Activated CD8-positive, alpha-beta memory T cell treated with anti-CD3 and anti-CD28 coated beads, Interleukin-2, amount 50 U/mL, for 24 hours (primary cell): ENCODE measurements around the gene ABCC4.

ENCODE experiments used
- DNase-seq: peaks from one replicate; pipeline ENCODE4 v3.0.0-alpha.2; 2020; ENCODE audit errors: extremely low read depth

ABCC4 gene

DNA sequence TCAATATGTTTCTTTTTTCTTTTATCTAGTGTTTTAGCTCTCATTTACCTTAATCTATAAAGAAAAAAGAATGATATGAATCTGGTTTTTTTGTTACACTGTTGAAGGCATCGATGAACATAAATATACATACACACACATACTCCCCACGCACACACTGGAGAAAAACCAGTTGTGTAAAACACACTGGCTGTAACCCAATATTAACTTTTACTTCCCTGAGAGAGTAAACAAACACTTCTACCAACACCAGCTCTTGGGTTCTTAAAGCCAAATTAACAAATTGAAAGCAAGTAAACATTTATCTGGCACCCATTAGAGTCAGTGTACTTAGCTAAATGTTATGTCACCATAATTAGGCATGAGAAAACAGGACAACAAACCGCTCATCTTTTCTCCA lies 145.7 kb downstream of the ABCC4 start:
- no peak for DNase-seq

DNA sequence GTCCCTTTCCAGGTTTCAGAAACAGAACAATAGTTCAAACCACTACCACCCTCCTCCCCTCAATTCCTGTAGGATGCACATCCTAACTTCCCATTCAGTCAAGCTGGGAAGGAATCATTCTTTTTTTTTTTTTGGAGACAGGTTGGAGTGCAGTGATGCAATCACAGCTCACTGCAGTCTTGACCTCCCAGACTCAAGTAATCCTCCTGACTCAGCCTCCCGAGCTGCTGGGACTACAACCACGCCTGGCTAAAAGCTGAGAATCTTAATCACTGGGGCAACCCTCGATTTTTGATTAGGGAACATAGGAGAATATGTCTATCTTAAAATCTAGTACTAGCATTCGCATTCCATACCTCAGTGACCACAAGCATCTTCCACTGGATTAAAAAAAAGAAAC lies 146.2 kb downstream of the ABCC4 start:
- no peak for DNase-seq

DNA sequence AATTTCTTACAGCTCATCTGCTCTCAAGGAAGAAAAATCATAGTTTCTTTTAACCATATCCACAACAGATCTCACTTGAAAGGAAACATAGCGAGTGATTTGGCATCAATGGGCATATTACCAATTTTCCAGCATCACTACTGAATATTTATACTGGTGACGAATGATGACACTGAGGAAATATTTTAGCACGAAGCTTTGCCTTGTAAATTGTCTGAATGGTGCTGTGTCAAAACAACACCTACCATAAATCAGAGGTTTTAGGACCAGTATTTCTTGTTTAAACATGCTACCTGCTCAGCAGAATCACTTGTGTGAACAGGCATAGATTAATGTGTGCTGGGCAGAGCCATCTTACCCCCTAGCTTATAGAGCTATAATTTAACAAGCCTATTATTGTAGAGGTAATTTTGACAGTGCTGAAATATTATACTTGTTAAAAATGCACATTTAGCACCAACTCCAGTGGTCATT lies 146.8 kb downstream of the ABCC4 start:
- DNase-seq: no peak

DNA sequence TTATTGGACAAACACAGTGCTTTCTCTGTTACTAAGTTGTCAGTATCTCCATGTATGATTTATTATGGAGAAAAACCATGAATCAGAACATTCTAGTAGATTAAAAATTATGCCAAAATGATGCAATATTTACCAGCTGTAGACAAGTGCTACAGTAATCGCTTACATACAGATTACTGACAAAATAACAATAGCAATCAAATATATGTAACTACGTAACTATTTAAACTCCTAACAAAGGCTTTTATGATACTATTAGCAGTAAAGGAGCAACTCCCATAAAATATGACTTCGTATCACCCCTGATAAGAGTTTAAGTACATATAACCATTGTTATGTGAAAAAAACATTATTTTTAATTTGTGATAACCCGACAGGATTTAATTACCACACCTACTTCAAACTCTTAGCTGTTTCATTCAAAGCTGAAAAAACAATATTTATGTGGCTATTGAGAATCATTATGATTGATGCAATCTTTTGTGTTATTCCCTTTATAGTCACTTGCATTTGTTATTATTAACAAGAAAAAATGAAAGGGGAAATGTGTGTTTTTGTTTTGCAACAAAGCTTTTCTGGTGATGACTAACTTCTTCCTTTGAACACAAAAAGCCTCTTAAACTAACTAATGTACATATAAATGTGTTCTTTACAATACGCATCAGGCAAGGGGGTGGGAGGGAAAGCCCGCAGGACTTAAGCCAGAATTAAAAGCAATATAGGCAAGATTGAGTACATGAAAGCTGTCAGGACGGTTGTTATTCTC lies 147.4 kb downstream of the ABCC4 start:
- no peak for DNase-seq

DNA sequence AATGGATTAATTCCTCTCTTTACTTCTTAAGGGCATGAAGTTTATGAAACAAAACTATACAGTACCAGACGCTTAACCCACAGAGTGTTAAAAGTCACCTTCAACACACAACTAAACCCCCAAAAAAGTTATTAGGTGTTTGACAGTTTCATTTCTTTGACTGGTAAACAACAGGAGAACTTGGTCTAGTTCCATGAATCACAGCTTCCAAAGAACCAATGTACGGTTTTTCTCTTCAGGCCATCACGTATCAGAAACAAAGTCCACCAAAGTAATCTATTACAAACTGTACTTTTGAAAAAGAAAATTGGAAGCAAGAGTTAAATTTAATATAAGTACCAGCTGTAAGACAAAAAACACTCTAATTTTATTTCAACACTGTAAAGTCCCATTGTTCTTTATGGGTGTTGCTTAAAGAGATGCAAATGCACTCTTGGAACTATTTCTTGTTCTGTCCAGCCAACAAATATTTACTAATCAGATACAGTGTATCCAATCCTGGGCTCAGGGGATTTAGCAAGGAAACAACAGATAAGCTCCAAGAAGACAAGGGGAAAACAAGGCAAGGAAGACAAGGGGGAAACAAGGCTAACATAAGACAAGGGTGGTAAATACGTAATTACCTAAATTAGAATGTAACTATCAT lies 149.2 kb downstream of the ABCC4 start:
- DNase-seq: no peak

DNA sequence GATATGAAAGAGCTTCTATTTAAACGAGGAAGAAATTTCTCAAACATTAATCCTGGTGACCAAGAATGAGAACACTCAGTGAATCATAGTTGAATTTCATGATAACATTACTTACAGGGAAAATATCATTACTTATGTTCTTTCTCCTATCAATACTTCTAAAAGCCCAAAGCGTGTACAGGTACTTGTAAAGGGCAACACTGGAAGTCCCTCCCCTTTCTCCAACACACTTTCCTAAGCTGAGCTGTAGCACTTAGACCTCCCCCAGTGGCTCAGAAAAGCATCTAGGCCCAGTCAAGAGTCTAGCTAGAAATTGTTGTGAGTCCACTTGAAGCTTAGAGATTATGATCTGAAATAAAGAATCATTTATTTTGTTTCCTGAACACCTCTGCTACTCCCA lies 150.7 kb downstream of the ABCC4 start:
- DNase-seq: no peak

DNA sequence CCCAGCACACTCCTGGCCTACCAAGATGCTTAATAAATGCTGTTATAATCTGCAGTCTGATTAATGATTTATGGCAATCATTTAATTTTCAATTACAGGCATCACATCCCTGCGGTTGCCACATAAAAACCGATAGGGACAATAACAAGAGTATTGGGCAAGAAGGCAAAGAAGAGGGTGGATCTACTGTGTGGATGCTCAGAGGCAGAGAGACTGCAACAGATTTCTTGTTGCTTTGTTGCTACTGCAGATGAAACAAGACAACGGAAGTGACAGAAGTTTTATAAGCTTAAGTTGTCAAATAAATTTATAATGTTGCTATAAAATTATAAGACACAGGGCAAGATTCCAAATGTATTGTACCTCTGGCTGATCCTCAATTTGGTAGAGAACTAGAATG lies 154.8 kb downstream of the ABCC4 start:
- no peak for DNase-seq

DNA sequence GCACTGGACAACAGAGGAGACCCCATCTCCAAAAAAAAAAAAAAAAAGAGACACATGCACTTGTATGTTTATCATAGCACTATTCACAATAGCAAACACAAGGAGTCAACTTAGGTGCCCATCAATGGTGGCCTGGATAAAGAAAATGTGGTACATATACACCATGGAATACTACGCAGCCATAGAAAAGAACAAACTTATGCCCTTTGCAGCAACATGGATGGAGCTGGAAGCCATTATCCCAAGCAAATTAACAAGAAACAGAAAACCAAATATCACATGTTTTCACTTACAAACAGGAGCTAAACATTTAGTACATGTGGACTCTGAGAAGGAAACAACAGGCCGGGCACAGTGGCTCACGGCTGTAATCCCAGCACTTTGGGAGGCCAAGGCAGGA lies 155.7 kb downstream of the ABCC4 start:
- no peak for DNase-seq

DNA sequence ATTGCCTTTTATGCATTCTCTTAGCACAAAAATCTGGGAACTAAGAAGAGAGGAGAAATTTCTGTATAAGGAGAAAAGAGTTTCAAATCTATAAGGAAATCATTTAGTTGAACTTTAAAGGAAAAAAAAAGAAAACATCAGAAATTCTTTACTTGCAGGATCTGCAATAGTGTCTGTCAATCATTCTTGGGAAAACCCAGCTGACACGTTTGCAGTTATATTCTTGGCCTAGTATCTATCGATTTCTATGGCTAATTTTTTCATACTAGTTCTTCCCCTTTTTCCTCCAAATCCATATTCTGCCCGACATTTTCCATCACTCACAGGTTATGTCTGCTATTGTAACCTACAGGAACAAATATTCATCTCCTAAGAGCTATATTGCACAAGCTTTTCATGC lies 160.7 kb downstream of the ABCC4 start:
- DNase-seq: no peak

DNA sequence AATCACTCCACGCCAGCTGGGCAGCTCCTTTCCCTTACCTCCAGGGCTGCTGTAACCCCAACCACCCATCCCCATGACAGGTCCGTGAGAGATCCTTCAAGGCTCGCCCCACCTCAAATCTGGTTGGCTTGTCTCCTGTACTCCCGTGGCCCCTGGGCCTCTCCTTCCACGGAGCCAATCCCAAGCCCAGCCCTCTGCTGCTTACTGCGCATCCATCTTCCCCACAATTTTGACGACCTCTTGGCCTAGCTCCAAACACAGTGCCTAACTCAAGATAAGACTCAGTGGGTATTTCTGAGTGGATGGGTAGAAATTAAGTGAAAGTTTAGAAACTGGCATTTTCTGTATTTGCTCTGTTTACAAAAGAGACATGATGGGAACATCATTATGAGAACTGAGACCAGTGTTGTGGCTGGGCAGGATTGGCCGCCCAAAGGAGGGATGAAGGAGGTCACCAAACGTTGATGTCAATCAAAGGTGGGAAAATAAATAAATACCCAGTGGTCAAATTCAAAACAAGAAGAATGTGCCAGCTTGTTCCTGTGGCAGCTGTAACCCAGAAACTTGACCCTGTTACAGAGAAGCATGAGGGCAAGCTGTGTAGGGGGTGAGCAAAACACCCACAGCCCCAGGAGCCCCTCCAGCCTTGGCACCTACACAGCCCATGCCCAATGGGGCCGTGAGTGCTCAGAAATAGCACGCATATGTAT lies 162.2 kb downstream of the ABCC4 start:
- DNase-seq: no peak

DNA sequence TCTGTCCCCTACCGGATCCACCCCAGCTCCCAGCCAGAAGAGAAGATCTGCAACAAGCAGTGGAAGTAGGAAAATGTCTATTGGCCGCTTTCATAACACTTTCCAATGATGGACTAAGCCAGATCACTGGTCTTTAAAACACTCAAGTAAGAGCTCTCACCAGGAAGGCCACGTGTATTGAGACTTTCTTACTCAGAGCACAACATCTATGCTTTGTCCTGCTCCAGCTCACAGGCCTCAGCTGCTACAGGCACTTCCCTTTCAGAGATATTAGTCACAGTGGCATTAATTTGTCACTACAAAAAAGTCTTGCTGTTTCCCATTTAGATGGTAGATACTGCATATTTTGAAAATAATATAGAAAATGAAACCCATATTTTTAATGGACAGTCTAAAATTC lies 164.2 kb downstream of the ABCC4 start:
- no peak for DNase-seq

DNA sequence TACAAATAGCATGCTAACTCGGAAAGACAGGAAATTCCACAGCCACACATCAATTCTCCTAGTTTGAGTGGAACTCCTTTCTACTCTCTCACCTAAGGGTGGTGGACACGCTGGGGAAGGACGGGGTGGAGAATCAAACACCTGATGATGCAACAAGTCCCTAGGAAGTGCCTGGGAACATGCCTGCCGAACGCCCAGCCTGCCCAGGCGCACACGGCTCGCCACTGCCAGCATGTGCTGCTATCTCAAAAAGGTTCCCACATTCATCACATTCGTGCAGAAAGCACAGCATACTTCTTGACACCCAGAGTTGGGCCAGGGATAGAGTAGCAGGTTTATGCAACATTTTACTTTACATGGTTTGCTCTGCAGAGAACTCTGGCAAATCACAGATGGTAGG lies 164.6 kb downstream of the ABCC4 start:
- no peak for DNase-seq

DNA sequence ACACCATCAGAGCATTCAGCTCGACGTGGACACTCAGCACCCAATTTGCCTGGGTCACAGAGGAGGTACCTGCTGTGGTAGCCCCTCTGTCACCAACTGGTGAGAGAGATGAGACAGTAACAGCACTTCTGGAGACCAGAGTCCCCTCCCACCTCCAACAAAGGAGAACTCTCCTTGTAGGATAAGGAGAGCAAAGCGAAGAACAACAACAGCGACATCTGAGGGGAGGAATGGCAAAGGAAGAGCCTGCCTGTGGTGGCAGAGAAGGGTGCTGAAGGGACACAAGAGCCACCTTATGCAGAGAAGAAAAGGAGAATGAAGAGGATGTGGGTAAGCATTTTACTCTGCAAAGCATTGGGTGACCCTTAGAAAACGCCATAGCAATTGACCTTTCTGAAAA lies 167.8 kb downstream of the ABCC4 start:
- no peak for DNase-seq

DNA sequence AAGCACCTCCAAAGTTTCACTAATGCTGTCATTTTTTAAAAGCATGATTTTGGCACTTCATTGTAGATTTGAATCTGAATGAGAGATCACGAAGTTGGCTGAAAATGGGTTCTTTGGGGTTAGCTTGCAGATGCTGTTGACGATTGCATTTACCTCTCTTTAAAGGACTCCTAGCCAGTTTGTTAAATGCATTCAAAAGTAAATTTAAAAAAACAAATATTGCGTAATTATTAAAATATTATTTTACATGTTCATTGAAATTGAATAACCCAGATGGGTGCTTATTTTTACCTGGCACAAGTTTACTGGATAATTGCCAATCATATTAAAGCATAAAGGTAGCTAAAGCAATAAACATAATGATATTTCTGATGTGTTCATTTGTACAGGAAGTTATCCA lies 172.2 kb downstream of the ABCC4 start:
- no peak for DNase-seq

DNA sequence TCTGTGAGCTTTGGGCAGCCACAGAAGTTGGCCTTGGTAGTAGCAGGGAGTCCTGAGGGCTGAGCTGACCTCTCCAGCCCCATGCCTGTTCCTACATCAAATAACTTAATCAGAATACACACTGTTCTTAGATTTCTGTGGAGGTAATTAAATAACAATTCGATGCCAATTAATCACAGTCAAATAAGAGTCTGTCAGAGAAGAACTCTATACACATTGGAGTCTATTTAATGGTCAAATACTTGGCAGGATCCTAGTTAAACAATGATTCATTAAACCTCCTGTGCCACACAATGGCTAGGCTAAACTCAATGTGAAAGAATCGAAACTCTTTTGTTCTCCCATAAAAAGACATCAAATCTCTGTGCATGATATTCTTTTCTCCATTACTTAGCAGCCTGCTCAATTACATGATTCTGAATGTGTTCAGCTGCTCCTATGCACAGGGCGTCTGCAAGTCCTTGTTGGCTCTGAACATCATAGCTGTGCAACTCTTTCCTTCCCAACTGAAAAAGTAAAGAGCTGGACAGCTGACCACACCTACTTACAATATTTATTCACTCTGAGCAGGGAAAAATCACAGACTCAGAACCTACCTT lies 173.1 kb downstream of the ABCC4 start:
- DNase-seq: no peak

DNA sequence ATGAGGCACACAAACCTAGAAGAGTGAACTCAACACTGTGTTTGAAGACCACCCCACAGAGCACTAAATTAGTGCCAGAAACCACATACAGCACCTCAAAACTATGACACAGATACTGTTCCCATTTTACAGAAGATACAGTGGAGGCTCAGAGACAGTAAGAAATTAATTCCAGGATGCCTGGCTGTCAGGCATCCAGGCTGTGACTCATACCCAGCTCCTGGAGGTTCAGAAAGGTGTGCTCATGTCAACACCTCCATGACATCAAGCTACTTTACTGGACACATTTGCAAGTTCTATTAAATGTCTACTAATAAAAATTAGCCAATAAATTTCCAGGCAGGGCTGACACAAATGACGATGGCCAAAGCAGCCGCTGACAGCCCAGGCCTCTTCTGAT lies 176.3 kb downstream of the ABCC4 start:
- DNase-seq: no peak

DNA sequence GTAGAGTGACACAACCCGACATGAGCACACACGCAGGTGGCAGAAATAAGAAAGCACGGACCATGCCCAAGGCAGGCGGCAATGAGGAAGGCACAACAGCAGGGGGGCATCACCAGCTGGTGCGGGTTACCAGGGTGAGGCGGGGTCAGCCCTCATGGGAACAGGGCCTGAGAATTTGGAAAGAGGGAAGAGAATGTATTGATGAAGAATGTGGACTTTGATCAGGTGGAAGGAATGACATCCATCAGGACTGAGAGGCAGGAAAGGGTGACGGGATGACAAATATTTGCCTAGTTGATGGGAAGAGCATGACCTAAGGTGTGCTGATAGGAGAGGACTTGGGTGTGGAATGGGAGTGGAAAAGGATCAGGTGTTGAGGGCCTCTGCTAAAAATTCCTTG lies 177.5 kb downstream of the ABCC4 start:
- DNase-seq: no peak

DNA sequence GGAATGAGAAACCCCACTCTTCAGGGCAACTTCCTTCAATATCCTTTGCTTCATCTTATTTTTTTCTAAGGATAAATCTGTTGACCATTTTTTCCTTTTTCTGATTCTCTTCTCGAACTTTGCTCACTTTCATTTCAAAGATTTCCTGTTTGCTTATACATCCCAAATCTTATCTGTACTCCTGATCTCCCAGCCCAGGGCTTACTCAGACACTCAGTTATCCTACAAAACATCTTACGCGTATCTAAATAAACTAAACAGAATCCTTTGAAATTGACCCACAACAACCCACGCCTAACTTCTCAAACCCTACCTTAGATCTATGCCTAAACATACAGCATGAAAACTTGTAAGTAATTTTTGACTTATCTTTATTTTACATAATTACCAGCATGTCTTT lies 179.2 kb downstream of the ABCC4 start:
- no peak for DNase-seq

DNA sequence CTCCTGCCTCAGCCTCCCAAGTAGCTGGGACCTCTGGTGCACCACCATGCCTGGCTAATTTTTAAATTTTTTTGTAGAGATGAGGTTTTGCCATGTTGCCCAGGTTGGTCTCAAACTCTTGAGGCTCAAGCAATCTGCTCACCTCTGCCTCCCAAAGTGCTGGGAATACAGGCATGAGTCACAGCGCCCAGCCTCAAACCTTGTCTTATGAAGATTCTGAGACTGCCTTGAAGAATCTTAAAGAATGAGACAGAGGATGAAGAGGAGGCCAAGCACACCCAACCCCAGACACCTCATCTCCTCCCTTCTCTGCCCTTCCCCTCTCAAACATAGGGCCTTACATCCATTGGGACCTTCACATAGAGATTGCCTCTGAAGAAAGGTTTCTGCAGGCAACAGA lies 179.7 kb downstream of the ABCC4 start:
- DNase-seq: no peak

DNA sequence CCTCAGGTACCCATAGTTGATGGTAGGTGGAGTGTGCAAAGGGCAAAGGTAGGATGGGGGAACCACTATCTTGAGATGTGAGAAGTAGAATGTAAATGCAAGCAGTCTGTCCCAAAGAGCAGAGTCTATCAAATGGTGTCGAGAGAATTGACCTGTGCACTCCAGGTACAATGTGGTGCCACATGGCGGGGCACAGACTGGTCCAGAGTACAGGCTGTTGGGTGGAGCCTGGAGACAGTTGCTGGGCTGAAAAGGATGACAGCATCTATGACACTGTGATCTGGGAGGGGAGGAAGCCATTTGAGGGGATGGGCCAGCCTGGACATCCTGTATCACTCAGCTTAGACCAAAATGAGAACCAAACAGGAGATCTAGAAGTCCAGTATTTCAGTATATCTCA lies 180.6 kb downstream of the ABCC4 start:
- no peak for DNase-seq

DNA sequence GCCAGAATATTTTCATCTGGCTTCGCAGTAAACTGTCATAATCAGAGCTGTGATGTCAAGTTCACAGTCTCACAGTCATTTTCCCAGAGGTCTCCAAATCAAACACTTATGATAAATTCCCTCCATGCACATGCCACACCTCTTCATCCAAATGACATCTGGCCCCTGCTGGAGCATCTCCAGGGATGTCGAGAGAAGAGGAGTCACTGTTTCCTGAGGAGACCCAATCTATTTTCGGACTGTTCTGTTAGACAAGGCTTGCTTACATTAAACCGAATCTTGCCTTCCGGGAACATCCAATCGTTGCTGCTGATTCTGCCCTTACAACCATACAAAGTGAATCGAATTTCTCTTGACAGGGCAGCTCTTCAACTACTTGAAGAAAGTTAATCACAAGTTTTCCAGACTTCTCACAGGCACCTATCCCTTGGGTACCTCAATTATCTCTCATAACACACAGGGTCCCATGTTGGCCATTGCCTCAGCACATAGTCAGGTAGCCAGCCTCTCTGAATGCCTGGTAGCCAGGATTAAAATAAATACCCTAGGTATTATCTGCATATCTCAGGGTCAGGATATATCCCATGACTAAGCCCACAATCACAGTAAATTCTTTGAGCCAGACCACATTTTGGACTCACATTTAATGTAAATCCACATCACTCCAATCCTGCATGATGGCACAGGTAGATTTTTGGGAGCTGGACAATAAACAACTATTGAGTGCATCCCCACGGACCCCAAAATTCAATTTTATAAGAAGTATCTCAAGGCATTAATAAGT lies 182.5 kb downstream of the ABCC4 start:
- no peak for DNase-seq

DNA sequence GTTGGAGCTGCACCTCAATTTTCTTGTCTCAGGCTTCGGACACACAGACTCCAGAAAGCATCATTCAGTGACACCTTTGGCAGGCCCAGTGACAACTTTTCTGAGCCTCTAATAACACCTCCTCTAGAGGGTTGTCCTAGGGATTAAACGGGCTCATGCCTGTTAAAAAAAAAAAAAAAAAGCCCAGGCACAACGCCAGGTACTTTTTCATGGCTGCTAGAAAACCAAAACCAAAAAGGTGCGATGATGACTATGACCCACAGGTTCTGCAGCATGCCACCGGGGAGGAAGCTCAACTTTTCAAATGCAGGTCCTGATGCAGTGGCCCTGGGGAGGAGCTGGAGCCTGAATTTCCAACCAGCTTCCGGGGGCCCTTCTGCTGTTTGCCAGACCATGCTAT lies 184.2 kb downstream of the ABCC4 start:
- no peak for DNase-seq
